Measurements from ENCODE around the gene PDLIM7.

DNA sequence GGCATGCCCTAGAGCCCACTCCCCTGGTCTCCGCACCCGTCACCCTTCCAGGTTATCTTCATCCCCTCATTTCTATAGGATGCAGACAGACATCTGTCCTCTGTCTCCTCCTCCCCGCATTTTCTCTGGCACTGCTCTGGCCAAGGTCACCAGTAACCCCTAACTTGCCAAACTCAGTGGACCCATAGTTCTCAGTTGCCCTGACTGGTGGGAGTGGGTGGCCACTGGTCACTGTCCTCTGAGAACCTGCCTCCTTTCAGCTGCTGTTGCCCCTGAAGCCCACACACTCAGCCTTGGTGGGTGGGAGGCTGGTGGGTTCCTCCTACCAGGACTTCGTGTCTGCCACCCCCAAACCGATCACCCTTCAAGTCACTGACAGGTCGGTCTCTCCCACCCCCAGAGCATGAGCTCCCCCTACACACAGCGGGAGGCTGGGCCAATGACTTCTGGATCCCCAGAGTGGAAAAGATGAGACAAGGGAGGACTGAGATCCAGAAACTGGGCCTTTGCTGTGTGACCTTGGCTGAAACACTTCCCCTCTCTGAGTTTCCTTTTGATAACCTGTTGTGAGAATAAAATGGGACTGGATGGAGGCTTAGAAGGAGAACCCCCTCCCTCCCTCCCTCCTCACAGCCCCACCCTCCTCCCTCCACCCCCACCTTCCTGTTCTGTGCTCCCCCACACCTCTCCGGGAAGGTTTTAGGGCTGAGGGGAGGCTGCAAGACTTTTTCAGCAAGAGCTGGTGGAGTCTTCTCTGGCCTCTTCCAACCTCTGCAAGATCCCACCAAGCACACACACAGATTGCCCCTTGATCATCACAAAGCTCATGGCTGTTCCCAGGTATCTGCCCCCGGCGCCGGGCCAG, 21.6 kb downstream of the PDLIM7 start:
- TF ChIP-seq, protein P1, sequence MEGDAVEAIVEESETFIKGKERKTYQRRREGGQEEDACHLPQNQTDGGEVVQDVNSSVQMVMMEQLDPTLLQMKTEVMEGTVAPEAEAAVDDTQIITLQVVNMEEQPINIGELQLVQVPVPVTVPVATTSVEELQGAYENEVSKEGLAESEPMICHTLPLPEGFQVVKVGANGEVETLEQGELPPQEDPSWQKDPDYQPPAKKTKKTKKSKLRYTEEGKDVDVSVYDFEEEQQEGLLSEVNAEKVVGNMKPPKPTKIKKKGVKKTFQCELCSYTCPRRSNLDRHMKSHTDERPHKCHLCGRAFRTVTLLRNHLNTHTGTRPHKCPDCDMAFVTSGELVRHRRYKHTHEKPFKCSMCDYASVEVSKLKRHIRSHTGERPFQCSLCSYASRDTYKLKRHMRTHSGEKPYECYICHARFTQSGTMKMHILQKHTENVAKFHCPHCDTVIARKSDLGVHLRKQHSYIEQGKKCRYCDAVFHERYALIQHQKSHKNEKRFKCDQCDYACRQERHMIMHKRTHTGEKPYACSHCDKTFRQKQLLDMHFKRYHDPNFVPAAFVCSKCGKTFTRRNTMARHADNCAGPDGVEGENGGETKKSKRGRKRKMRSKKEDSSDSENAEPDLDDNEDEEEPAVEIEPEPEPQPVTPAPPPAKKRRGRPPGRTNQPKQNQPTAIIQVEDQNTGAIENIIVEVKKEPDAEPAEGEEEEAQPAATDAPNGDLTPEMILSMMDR (IDR thresholded peaks at IDR 0.05; ENCODE audit: poor library complexity, severe bottlenecking) = no peak
- TF ChIP-seq EZH2 (IDR thresholded peaks at IDR 0.05; ENCODE audit: borderline replicate concordance, insufficient read depth, low read length, poor library complexity, severe bottlenecking) = no peak
- TF ChIP-seq SMC3 (conservative IDR thresholded peaks at IDR 0.05; ENCODE audit: poor library complexity) = no peak
- no peak for TF ChIP-seq RAD21 (conservative IDR thresholded peaks at IDR 0.05)
- no peak for TF ChIP-seq TAF1 (IDR thresholded peaks at IDR 0.05; ENCODE audit: low read depth)
- TF ChIP-seq MXI1 (conservative IDR thresholded peaks at IDR 0.05; ENCODE audit: poor library complexity, severe bottlenecking) = no peak
- TF ChIP-seq, protein P2, sequence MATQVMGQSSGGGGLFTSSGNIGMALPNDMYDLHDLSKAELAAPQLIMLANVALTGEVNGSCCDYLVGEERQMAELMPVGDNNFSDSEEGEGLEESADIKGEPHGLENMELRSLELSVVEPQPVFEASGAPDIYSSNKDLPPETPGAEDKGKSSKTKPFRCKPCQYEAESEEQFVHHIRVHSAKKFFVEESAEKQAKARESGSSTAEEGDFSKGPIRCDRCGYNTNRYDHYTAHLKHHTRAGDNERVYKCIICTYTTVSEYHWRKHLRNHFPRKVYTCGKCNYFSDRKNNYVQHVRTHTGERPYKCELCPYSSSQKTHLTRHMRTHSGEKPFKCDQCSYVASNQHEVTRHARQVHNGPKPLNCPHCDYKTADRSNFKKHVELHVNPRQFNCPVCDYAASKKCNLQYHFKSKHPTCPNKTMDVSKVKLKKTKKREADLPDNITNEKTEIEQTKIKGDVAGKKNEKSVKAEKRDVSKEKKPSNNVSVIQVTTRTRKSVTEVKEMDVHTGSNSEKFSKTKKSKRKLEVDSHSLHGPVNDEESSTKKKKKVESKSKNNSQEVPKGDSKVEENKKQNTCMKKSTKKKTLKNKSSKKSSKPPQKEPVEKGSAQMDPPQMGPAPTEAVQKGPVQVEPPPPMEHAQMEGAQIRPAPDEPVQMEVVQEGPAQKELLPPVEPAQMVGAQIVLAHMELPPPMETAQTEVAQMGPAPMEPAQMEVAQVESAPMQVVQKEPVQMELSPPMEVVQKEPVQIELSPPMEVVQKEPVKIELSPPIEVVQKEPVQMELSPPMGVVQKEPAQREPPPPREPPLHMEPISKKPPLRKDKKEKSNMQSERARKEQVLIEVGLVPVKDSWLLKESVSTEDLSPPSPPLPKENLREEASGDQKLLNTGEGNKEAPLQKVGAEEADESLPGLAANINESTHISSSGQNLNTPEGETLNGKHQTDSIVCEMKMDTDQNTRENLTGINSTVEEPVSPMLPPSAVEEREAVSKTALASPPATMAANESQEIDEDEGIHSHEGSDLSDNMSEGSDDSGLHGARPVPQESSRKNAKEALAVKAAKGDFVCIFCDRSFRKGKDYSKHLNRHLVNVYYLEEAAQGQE (IDR thresholded peaks at IDR 0.05; ENCODE audit: borderline replicate concordance) = no peak

Measured in neural cell (in vitro differentiated cells).